Esophagus muscularis mucosa (tissue), 2 donors: ENCODE measurements around the gene PER3.

Experiments used
- EP300 ChIP-seq: sonication (generic); formaldehyde crosslinking; IDR thresholded peaks from one replicate; pipeline ENCODE4 v1.6.1; 2017; ENCODE audit warnings: antibody characterized with exemption
- POLR2A ChIP-seq: fragments of 450-650 bp; IDR thresholded peaks from one replicate; pipeline ENCODE4 v1.6.1; 2017; ENCODE audit warnings: antibody characterized with exemption, moderate library complexity, mild to moderate bottlenecking, low read depth

DNA sequence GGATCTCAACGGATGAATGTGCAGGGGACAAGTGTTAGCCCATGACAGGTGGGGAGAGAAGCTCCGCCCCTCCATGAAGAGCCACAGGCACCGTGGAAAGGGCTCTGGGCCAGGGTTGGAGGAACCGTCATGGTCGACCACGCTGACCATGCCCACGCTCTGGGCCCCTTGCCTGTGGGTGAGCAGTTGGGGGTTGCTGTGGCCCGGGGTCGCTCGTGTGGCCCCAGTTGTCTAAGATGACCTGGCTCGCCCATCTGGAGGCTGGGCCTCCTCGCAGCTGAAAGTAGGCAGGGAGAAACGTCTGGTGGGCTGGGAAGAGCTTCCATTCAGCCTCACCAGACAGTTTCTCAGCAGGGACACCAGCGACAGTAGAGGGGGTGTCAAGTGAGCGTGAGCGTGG is 81.9 kb downstream of the PER3 start:
- no peak for TF ChIP-seq POLR2A
- TF ChIP-seq EP300: no peak
